Fibroblast of skin of abdomen (primary cell): ENCODE data around the gene SNAI3.

ENCODE experiments used
- DNase-seq: peaks from one replicate; pipeline ENCODE4 v3.0.0-alpha.2; 2013

The SNAI3 gene

GRCh38 chr16:88721236-88721635, 34.9 kb upstream of the SNAI3 start:
- DNase-seq = no peak

DNA sequence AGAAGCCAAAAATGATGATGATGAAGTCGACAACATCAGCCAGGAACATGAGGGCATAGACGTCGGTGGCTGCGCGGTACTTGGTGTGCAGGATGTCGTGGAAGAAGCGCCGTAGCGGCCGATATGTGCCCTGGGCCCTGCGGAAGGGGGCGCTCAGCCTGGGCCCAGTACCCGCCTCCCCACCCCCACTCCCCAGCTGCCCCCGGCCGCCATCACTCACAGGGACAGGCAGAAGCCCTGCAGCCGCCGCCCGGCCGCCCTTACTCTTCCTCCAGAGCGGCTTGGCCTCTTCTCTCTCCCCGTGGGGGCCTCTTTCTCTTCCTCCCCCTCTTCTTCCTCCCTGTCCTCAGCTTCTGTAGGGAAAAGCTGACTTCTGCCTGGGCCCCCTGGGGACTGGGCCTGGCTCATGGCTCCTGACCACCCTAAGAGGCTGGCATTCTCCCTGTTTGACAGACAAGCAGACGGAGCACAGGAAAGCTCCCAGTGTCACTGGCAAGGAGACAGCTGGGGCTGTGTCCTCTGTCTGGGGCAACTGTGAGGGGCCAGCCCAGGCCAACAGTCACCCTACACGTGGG, 34.2 kb upstream of the SNAI3 start:
- DNase-seq = no peak

DNA sequence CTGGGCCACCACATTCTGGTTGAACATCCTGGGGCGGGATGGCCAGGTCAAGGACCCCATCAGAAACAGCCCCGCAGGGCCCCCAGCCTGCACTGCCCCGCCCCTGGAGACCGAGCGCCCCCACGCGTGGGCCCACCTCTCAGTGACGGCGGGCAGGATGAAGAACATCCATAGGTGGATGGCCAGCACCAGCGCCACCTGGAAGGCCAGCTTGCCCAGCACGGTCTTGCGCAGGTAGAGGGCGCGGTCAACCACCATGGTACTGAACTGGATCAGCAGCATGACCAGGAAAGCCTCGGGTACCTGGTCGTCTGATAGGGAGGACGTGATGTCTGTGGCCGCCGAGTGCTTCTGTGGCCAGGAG, 33.6 kb upstream of the SNAI3 start:
- DNase-seq = no peak

DNA sequence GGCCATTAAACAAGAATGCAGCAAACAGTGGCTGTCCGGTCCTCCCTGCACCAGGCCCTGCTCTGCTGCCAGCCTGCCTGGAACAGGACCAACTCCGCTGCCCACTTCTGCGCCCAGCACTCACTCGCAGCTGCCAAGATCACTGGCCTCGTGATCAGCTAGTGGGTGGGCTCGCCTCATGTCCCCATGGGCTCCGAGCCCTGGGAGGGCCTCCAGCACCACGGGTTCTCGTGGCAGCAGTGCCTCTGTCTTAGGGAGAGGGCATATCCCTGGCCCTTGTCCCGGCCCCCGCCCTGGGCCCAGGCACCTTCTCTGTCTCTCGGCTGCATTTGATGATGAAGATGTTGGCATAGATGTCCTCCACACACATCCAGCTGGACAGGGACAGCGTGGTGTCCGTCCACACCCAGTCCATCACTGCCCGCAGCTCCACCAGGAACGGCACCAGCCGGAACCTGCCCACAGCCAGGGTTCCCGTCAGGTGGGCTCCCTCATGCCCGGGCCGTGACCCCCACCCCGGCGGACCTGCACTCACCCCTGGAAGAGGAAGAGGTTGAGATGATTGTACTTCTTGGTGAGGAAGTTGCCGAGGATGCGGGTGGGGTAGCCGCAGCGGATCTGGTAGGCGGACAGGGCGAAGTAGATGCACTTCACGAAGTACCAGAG, 33.1 kb upstream of the SNAI3 start:
- no peak for DNase-seq

- DNase-seq = no peak
Measured at GRCh38 chr16:88718178-88718577, 31.9 kb upstream of the SNAI3 start.

DNA sequence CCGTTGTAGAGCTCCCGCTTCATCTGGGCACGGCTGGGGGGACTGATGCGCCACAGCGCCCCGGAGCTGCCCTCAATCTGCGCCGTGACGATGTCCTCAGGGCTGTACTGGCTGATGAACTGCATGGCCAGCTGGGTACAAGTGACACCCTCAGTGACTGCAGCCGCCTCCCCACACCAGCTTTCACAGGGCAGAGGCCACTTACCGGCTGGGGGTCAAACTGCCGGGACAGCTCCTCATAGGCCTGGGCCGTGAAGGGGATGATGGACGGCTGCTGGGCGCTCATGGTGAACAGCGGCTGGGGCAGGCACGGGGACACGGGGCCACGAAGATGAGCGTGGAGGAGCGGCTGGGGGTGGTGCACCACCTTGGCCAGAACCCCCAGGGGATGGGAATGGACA, 30.3 kb upstream of the SNAI3 start:
- no peak for DNase-seq

GRCh38 chr16:88716201-88716600, 29.9 kb upstream of the SNAI3 start:
- no peak for DNase-seq

DNA sequence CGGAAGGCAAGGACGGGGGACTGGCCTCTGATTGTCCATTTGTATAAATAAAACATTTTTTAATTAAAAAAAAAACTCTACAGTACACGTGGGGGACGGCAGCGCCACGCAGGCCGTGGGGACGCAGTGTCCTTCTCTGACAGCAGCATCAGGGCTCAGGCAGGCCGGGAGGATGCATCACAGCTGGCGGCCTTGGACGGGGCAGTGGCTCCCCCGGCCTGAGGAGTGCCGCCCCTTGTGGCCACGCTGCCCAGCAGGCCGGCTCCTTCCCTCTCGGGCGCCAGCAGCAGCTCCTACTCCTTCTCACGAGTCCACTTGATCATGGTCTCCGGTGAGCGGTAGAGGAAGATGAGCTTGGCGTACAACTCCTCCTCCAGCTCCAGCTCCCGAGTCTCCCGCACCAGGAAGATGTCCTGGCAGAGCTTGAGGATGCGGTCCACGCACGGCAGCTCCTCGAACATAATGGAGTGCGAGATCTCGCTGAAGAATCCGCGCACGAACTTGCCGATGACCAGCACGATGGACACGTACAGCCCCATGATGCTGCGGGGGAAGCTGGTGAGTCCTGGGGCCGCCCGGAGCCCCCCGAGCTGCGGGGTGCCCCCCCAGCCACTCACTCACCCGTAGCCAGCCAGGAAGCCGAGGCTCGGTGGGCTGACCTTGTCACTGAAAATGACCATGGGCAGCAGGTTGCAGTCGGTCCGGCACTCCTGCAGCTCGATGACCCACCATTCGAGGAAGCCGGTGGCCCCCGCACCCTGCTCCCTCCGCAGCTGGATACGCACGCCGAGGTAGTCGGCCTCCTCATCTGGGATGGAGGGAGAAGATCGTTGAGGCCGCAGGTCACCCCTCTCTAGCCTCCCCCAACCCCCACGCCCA, 29.2 kb upstream of the SNAI3 start:
- DNase-seq = no peak

DNA sequence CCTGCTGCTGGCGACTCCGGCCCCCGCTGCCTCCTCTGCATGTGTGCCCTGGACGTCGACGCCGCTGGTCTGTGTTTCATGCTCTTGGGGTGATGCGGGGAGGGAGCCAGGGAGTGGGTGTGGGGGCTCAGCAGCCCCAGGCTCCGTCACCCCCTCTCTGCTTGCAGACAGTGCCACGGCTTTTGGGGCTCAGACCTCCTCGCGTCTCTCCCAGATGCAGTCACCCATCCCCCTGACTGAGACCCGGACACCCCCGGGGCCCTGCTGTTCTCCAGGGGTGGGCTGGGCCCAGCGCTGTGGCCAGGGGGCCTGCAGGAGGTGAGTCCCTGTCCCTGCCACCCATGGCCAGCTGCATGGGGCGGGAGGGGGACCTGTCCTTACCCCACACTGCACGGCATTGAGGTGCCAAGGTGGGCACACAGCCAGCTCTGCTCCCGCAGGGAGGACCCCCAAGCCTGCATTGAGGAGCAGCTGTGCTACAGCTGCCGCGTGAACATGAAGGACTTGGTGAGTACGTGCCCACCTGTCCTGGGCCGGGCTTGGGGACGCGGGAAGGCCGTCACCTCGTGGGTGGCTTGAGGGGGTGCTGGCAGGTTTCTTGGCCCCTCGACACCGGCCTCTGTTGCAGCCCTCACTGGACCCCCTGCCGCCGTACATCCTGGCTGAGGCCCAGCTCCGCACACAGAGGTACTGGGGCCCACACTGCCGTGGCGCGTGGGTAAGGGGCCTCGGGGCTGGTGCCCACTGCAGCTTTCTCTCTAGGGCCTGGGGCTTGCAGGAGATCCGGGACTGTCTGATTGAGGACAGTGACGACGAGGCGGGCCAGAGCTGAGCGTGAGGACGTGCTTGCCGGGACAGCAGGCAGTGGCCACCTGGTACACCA, 28.4 kb upstream of the SNAI3 start:
- DNase-seq = no peak

- no peak for DNase-seq
Measured at GRCh38 chr16:88713568-88714419, 27.5 kb upstream of the SNAI3 start.

- no peak for DNase-seq
Measured at GRCh38 chr16:88713054-88713453, 26.7 kb upstream of the SNAI3 start.

- DNase-seq = no peak
Measured at GRCh38 chr16:88712362-88712979, 26.2 kb upstream of the SNAI3 start.

DNA sequence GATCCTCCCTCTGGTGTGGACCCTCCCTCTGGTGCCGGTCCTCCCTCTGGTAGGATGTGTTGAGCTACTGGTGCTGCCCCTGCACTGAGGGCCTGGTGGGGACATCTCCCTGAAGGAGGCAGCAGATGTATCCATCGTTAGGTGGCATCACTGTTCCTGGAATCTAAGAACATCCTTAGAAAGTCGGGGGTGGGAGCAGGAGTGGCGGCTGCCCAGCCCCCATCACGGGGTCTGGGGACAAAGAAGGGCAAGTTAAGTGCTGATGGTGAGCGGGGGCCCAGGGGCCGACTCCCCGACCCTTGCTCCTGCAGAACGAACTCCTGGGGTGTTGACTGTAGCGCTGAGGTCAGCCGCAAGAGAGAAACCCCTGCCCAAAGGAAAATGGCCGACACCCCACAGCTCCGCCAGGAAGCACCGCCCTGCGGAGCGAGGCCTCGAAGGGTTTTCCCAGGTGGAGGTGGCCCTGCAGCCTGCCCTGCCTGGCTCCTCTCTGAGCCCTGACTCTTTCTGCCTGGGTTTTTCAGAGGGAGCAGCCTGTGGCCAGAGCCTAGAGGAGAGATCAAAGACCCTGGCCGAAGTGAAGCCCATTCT, 25.5 kb upstream of the SNAI3 start:
- no peak for DNase-seq

DNA sequence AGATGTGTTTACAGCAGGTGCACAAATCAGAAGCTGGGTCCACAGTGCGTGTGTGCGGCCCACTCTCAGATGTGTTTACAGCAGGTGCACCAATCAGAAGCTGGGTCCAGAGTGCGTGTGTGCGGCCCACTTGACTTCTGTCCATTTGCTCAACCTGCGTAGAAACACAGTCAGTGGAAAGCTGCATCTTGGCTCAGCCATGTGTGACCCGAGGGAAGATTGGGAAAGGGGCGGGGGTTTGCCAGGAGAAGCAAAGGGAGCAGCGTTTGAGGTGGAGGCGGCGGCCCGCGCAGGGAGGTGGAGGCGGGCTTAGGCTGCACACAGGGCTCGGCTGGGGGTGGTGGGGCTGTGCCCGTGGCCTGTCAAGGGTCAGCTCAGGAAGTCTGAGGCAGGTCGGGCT, 24.2 kb upstream of the SNAI3 start:
- DNase-seq = no peak

DNA sequence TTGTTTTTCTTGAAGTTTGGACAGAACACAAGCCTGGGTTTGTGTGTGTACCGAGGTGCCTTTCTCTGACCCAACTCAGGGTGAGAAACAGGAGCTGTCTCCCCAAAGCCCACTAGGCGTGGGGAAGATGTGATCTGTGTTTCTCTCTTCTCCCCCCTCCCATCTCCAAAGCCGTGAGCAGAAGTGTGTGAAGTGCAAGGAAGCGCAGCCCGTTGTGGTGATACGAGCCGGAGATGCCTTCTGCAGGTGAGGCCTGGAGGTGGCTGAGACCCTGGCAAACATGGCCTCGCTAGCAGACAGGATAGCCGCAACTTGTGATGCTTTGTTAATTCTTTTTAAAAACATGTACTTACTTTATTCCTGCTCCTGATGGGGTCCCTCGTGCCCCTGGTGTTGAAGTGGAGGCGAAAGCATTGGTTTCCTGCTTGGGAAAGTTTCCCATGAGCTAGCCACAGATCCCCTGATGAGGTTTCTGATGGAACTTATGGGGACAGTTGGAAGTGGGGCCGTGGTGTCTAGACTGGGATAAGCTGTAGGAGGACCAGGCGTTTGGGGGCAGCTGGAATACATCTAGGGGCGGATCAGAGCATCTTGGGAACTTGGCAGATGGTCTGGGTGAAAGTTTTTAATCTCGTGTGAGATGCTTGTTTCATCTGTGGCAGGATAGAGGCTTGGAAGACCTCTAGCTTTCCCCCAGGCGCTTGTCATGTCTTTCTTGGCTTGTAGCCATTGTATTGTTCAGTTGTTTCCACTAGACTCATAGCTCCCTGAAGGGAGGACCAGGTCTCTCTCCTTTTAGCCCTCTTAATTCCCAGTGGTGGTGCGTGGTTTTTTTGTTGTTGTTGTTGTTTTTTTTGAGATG, 20.9 kb upstream of the SNAI3 start:
- no peak for DNase-seq

GRCh38 chr16:88706229-88706964, 20.1 kb upstream of the SNAI3 start, which contains the start of the genes CTU2 and RNF166:
TSS of gene CTU2 (plus strand) at chr16:88706503. CDS start at chr16:88706531, 28 bp downstream.
TSS of gene RNF166 (minus strand) at chr16:88706408. CDS start at chr16:88706325, 83 bp downstream.
- DNase-seq = peak; percentile 86

DNA sequence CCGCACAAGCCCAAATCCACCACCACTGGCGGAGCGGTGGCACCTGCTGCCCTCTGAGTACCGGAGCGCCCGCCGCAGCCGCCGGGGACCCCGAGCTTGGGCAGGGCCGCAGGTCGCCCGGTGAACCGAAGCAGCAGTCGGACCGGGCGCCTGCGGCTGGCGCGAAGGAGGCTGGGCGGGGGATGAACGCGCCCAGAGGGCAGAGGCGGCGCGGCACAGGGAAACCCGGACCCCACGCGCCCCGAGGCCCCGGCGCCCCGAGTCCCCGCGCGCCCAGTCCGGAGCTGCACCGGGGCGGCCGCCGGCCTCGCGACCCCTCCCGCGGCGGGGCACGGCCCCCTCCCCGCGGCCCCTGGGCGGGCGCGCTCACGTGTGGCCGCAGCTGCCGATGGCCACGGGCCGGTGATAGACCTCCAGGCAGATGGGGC, 19.5 kb upstream of the SNAI3 start:
- DNase-seq = no peak

- DNase-seq = no peak
Measured at GRCh38 chr16:88705076-88705684, 18.9 kb upstream of the SNAI3 start.
